Trophoblast cell (in vitro differentiated cells and primary cell): ENCODE data around the gene ARHGAP40.

Experiments used
- DNase-seq, 2 donors: peaks; one replicate each; pipeline ENCODE4 v3.0.0-alpha.2; 2016
- H2AFZ ChIP-seq: 2 replicates; pipeline ENCODE4 v1.6.1; 2013; ENCODE audit warnings: low read length, moderate library complexity, mild to moderate bottlenecking; ENCODE audit not compliant: insufficient read depth, poor library complexity
- H2AK5ac ChIP-seq: 2 replicates; pipeline ENCODE4 v1.6.1; 2013; ENCODE audit warnings: mild to moderate bottlenecking, low read length
- H2BK120ac ChIP-seq: 2 replicates; pipeline ENCODE4 v1.6.1; 2013; ENCODE audit warnings: low read length, mild to moderate bottlenecking, moderate library complexity; ENCODE audit not compliant: insufficient read depth, poor library complexity
- H2BK12ac ChIP-seq: 2 replicates; pipeline ENCODE4 v1.6.1; 2013; ENCODE audit warnings: mild to moderate bottlenecking, low read length, moderate library complexity
- H2BK5ac ChIP-seq: 2 replicates; pipeline ENCODE4 v1.6.1; 2013; ENCODE audit warnings: low read length, low read depth, moderate library complexity, mild to moderate bottlenecking; ENCODE audit not compliant: poor library complexity
- H3K14ac ChIP-seq: 2 replicates; pipeline ENCODE4 v1.6.1; 2013; ENCODE audit warnings: mild to moderate bottlenecking, low read length
- H3K18ac ChIP-seq: 2 replicates; pipeline ENCODE4 v1.6.1; 2013; ENCODE audit warnings: mild to moderate bottlenecking, low read length
- H3K23ac ChIP-seq: 2 replicates; pipeline ENCODE4 v1.6.1; 2013; ENCODE audit warnings: low read length
- H3K27ac ChIP-seq: 2 replicates; pipeline ENCODE4 v1.5.1; 2013; ENCODE audit warnings: low read depth, mild to moderate bottlenecking, inconsistent platforms, low read length, moderate library complexity
- H3K27me3 ChIP-seq: 2 replicates; pipeline ENCODE4 v1.6.1; 2013; ENCODE audit warnings: inconsistent platforms, mild to moderate bottlenecking, low read length, moderate library complexity; ENCODE audit not compliant: insufficient read depth
- H3K36me3 ChIP-seq, 2 experiments: 1 replicate in 1 of 2; 2 replicates in 1 of 2; pipeline ENCODE4 v1.6.1; 2013; ENCODE audit warnings: low read length in 2 of 2, mild to moderate bottlenecking in 2 of 2, moderate library complexity in 1 of 2; ENCODE audit not compliant: insufficient read depth in 2 of 2, control insufficient read depth in 1 of 2
- H3K4ac ChIP-seq: 2 replicates; pipeline ENCODE4 v1.6.1; 2013; ENCODE audit warnings: low read depth, mild to moderate bottlenecking, low read length, moderate library complexity
- H3K4me1 ChIP-seq, 2 experiments: 1 replicate in 1 of 2; 2 replicates in 1 of 2; pipeline ENCODE4 v1.6.1; 2013; ENCODE audit warnings: low read length in 2 of 2, mild to moderate bottlenecking in 2 of 2, moderate library complexity in 1 of 2; ENCODE audit not compliant: insufficient read depth in 2 of 2, control insufficient read depth in 1 of 2
- H3K4me2 ChIP-seq: 2 replicates; pipeline ENCODE4 v1.6.1; 2013; ENCODE audit warnings: inconsistent platforms, mild to moderate bottlenecking, low read length, moderate library complexity
- H3K4me3 ChIP-seq: 2 replicates; pipeline ENCODE4 v1.5.1; 2013; ENCODE audit warnings: mild to moderate bottlenecking, low read depth, low read length, inconsistent platforms
- H3K79me1 ChIP-seq: one replicate; pipeline ENCODE4 v1.6.1; 2013; ENCODE audit warnings: low read length
- H3K79me2 ChIP-seq: 2 replicates; pipeline ENCODE4 v1.6.1; 2013; ENCODE audit warnings: low read length, mild to moderate bottlenecking; ENCODE audit not compliant: control insufficient read depth, insufficient read depth, poor library complexity
- H3K9ac ChIP-seq: 2 replicates; pipeline ENCODE4 v1.6.1; 2013; ENCODE audit warnings: mild to moderate bottlenecking, low read length
- H3K9me3 ChIP-seq: 2 replicates; pipeline ENCODE4 v1.6.1; 2013; ENCODE audit warnings: low read depth, mild to moderate bottlenecking, control low read depth, inconsistent platforms, low read length; ENCODE audit not compliant: insufficient read depth
- H4K12ac ChIP-seq: 2 replicates; pipeline ENCODE4 v1.6.1; 2013; ENCODE audit warnings: low read depth, mild to moderate bottlenecking, low read length, moderate library complexity
- H4K8ac ChIP-seq: 2 replicates; pipeline ENCODE4 v1.6.1; 2013; ENCODE audit warnings: low read depth, mild to moderate bottlenecking, low read length, moderate library complexity
- H4K91ac ChIP-seq: one replicate; pipeline ENCODE4 v1.6.1; 2013; ENCODE audit warnings: low read depth, mild to moderate bottlenecking, low read length, moderate library complexity
- WGBS: extraction: QIAGEN DNeasy Blood & Tissue Kit; methylation state at CpG from one replicate; pipeline ENCODE4 v1.1.7; 2013; ENCODE audit warnings: missing lambda C conversion rate; ENCODE audit not compliant: insufficient read length, insufficient coverage; ENCODE audit errors: extremely low coverage; 5-methylcytosine and 5-hydroxymethylcytosine counted together

The ARHGAP40 gene

DNA sequence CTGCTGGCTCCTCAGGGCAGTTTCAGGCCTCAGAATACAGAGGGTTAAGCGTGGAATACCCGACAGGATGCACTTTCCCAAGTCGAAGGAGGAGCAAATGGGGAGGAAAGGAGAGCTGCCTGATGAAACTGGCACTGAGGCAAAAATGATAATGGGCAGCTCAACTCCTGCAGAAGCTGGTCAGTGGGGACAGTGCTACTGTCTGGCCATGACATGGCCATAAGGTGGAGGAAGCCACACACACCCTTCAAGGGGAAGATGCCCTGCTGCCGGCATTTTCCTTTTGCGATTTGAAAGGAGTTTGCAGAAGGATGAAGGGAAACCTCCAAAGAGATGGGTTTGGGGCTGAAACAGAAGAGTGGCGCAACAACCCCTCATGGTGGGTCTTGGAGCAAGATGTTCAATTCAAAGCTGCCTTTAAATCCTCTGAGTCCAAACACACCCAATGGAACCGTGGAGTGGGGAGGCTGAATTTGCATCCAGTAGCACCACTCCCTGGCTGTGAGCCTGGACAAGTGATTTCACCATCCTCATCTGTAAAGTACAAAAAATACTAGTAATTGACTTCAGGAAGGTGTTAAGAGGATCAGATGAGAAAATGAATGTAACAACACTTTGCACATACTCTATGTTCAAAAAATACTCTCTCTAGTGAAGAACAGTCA lies 17.4 kb upstream of the ARHGAP40 start:
- Histone ChIP-seq H2BK12ac (no peak overlapping the region), H3K9ac (no peak overlapping the region), H3K27ac (no peak overlapping the region), H4K8ac (no peak overlapping the region), H4K91ac (no peak overlapping the region), H3K27me3 (no peaks in the 10 kb centered on the region), H3K79me1 (no peaks in the 10 kb centered on the region), H3K4ac (no peak overlapping the region), H2BK5ac (no peak overlapping the region), H4K12ac (no peak overlapping the region), H3K4me1 (peaks cover 10 to 11% of the 10 kb centered on the region in 2 experiments), H2BK120ac (no peak overlapping the region), H3K23ac (no peak overlapping the region), H2AFZ (no peak overlapping the region), H3K9me3 (peaks cover under 1% of the 10 kb centered on the region), H3K4me3 (no peak overlapping the region), H3K14ac (no peak overlapping the region), H3K4me2 (no peak overlapping the region), H3K18ac (no peak overlapping the region), H2AK5ac (no peak overlapping the region), H3K36me3 (peaks cover 0 to 1% of the 10 kb centered on the region in 2 experiments), H3K79me2 (no peaks in the 10 kb centered on the region)
- no CpG with 5 or more reads among the region's 7 CpGs for WGBS
- DNase-seq, result no peak

DNA sequence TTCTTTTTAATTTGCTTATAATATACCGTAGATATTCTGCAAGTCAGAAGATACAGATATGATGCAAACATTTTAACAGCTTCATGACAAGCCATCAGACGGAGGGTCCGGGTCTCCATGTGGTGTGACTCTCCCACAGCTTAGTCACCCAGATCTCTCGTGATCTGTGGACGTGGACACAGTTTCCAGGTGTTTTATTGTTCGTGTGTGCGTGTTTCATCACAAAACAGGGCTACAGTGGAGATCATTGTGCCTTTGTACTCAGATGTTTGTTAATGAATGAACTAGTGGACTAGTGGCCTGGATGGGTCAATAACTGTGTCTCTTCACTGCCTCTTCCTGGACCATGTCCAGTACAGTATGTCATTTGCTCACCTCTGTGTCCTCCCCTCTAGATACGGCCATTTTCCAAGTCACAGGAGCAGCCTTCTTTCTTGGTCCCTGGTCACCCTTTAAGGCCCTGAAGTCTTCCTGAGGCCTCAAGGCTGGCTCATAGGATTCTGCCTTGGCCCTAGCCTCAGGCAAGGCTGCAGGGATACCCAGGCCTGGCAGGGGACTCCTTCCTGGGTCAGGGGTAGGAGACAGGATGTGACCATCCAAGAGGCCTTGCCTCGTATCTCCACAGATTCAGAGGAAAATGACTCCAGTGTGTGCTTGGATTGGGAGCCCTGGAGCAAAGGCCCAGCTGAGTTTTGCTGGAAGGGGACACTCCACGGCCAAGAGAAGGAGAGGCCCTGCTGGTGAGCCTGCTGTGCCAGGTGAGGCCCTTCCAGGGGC lies 16.0 kb upstream of the ARHGAP40 start:
- Histone ChIP-seq H3K9ac (no peak overlapping the region), H3K4me2 (no peak overlapping the region), H3K79me2 (no peaks in the 10 kb centered on the region), H2AK5ac (no peak overlapping the region), H2BK120ac (no peak overlapping the region), H3K18ac (no peak overlapping the region), H2BK12ac (no peak overlapping the region), H3K4ac (no peak overlapping the region), H3K14ac (no peak overlapping the region), H4K91ac (no peak overlapping the region), H3K23ac (no peak overlapping the region), H3K36me3 (no peaks in the 10 kb centered on the region), H3K9me3 (no peaks in the 10 kb centered on the region), H3K27ac (no peak overlapping the region), H3K4me3 (no peak overlapping the region), H3K79me1 (no peaks in the 10 kb centered on the region), H2BK5ac (no peak overlapping the region), H3K27me3 (no peaks in the 10 kb centered on the region), H3K4me1 (peaks cover 9 to 10% of the 10 kb centered on the region in 2 experiments), H4K8ac (no peak overlapping the region), H2AFZ (no peak overlapping the region), H4K12ac (no peak overlapping the region)
- no CpG with 5 or more reads among the region's 10 CpGs for WGBS
- no peak for DNase-seq

DNA sequence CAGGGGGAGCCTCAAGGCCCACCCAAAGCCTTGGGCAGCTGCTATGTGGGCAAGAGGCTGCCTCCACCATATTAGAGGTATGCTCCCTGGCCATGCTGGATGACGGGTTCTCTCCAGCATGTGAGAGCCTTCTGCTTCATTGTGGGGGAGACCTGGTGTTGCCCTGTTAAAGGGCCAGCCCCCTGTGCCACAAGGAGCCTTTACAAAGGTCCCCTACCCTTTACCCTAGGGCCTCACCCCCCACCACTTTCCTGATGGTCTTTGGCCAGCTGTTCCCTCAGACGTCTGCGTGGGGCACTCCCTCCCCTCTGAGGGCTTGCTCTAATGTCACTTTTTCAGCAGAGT lies 15.5 kb upstream of the ARHGAP40 start:
- H3K4me2 ChIP-seq, result no peak overlapping the region
- no peak overlapping the region for H4K12ac ChIP-seq
- H3K27me3 ChIP-seq, result no peaks in the 10 kb centered on the region
- no peak overlapping the region for H3K9ac ChIP-seq
- H4K91ac ChIP-seq, result no peak overlapping the region
- no peak overlapping the region for H2AFZ ChIP-seq
- H3K36me3 ChIP-seq, result no peaks in the 10 kb centered on the region
- no peak overlapping the region for H2BK12ac ChIP-seq
- no peaks in the 10 kb centered on the region for H3K9me3 ChIP-seq
- peaks cover 4 to 6% of the 10 kb centered on the region in 2 experiments for H3K4me1 ChIP-seq
- H3K23ac ChIP-seq, result no peak overlapping the region
- H3K4ac ChIP-seq, result no peak overlapping the region
- no peak overlapping the region for H3K4me3 ChIP-seq
- H4K8ac ChIP-seq, result no peak overlapping the region
- peaks cover 5% of the 10 kb centered on the region for H3K79me1 ChIP-seq
- H3K18ac ChIP-seq, result no peak overlapping the region
- H2BK5ac ChIP-seq, result no peak overlapping the region
- H2AK5ac ChIP-seq, result no peak overlapping the region
- no peaks in the 10 kb centered on the region for H3K79me2 ChIP-seq
- DNase-seq, result no peak
- H3K14ac ChIP-seq, result no peak overlapping the region
- no CpG with 5 or more reads among the region's 3 CpGs for WGBS
- H3K27ac ChIP-seq, result no peak overlapping the region
- no peak overlapping the region for H2BK120ac ChIP-seq

DNA sequence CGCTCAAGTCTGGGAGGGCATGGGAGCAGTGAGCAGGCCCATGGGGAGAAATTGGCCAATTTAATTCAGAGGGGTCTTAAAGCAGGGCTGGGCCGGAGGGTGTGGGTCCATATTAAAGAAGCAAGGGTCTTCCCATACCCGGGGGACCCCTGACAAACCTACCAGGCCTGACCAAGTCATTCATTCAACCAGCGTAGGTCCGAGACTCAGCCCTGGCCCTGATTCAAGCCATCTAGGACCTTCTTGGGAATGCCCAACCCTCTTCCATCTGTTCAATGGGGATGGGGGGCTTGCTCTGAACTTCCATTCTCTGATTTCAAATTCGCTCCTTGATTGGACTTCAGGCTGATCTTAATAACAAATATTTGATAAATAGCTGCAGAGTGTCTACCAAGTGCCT lies 13.3 kb upstream of the ARHGAP40 start:
- H3K9ac ChIP-seq, result no peak overlapping the region
- H3K27me3 ChIP-seq, result no peaks in the 10 kb centered on the region
- H3K36me3 ChIP-seq, result no peaks in the 10 kb centered on the region
- no peak overlapping the region for H3K14ac ChIP-seq
- no peaks in the 10 kb centered on the region for H3K9me3 ChIP-seq
- no peak overlapping the region for H3K4me3 ChIP-seq
- H3K79me2 ChIP-seq, result no peaks in the 10 kb centered on the region
- DNase-seq, result no peak
- H3K79me1 ChIP-seq, result peaks cover 11% of the 10 kb centered on the region
- H3K4ac ChIP-seq, result no peak overlapping the region
- H3K27ac ChIP-seq, result no peak overlapping the region
- H4K12ac ChIP-seq, result no peak overlapping the region
- H3K4me1 ChIP-seq, result peaks cover 8% of the 10 kb centered on the region in 2 experiments
- no peak overlapping the region for H3K4me2 ChIP-seq
- no peak overlapping the region for H3K23ac ChIP-seq
- H2BK12ac ChIP-seq, result no peak overlapping the region
- no peak overlapping the region for H2BK120ac ChIP-seq
- WGBS, result no CpG with 5 or more reads among the region's 6 CpGs
- H2AFZ ChIP-seq, result no peak overlapping the region
- H4K8ac ChIP-seq, result no peak overlapping the region
- no peak overlapping the region for H4K91ac ChIP-seq
- H3K18ac ChIP-seq, result no peak overlapping the region
- no peak overlapping the region for H2BK5ac ChIP-seq
- H2AK5ac ChIP-seq, result no peak overlapping the region
